Cardiac muscle cell (in vitro differentiated cells and primary cell): Measurements from ENCODE around the gene ADCY3. TPM values are rescaled to one million over a fixed set of nuclear protein-coding genes. Genes with fewer than 3 reads are reported as not detected.

ENCODE experiments used
- DNase-seq, 2 donors: peaks; one replicate each; pipeline versions ENCODE4 v3.0.0 to v3.0.0-alpha.2; 2010 to 2017; ENCODE audit warnings: low read depth in 1 of 2, low spot score in 1 of 2
- H3K27ac ChIP-seq: fragments of 200-600 bp; sonication (generic); 2 replicates; pipeline ENCODE4 v1.5.1; 2016
- H3K27me3 ChIP-seq: fragments of 200-600 bp; sonication (generic); 2 replicates; pipeline ENCODE4 v1.6.0; 2016; ENCODE audit warnings: control low read depth
- H3K36me3 ChIP-seq: fragments of 200-600 bp; sonication (generic); 2 replicates; pipeline ENCODE4 v1.5.1; 2016; ENCODE audit warnings: control low read depth
- H3K4me1 ChIP-seq: fragments of 200-600 bp; sonication (generic); 2 replicates; pipeline ENCODE4 v1.8.1; 2017; ENCODE audit warnings: low read depth, mild to moderate bottlenecking, mixed run types
- H3K4me3 ChIP-seq: fragments of 200-600 bp; sonication (generic); 2 replicates; pipeline ENCODE4 v1.5.1; 2016; ENCODE audit warnings: mild to moderate bottlenecking
- H3K9me3 ChIP-seq: fragments of 200-600 bp; sonication (generic); 2 replicates; pipeline ENCODE4 v1.5.1; 2017; ENCODE audit warnings: low read depth, mild to moderate bottlenecking, control low read depth
- CTCF ChIP-seq: IDR thresholded peaks from 2 replicates; pipeline ENCODE4 v1.5.1; 2012; ENCODE audit warnings: low read depth, mild to moderate bottlenecking, low read length
- polyA plus RNA-seq: library from polyadenylated mRNA; unstranded; fragments of >200 nt; fragmentation: Nextera tagmentation; extraction: Ambion mirVana; gene quantifications from 2 replicates; pipeline ENCODE4 v1.2.1, GENCODE V29; 2016
- total RNA-seq: library from RNA; depleted of rRNA; stranded (reverse); fragments of >200 nt; gene quantifications from 2 replicates; pipeline ENCODE4 v1.2.3, GENCODE V29; 2016

ADCY3 gene
- total RNA-seq (9.2 and 9.9 TPM in 2 replicates), polyA plus RNA-seq (2.3 and 6.3 TPM in 2 replicates)

DNA sequence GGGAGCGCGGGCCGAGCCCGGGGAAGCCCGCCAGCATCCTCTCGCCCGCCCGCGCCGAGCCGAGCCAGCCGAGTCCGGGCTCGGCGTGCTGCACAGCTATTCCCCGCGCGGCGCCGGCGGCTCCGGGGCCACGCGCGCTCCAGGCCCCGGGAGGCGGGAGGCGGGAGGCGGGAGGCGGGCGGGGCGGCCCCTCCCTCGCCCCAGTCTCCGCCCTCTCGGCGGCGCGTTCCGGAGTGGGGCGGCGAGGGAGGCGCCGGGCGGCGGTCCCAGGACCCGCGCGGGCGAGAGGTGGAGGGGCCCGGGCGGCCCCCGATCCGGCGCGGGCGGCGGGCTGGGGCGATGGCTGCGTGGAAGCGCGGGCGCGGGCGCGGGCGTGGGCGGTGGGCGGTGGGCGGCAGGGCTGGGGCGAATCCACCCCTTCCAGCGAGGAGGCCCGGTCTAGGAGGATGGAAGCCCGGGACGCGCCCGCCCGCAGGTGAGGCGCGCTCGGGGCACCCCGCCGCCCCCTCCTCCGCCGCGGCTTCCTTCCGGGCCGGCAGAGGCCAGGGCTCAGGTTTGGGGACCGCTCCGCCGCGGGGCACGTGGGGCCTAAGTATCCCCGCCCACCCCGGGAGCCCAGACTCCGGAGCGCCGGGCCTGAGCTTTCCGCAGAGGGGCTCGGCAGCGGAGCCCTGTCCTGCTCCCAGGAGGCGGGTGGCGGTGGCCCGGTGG lies at the start of gene ADCY3:
Gene ADCY3, minus strand, starts transcription at position 140 of the 711 bp plus-strand sequence. CDS start 1,250 bp downstream, outside the sequence.
- Histone ChIP-seq H3K9me3 (no peaks in the 10 kb centered on the region), H3K4me1 (no peaks in the 10 kb centered on the region), H3K36me3 (no peaks in the 10 kb centered on the region), H3K27me3 (peaks cover 36% of the 10 kb centered on the region), H3K4me3 (peak within 1 kb of the TSS; percentile 56), H3K27ac (no peak within 1 kb of the TSS)
- peak; percentile 44 to 67 for DNase-seq
- no peak for TF ChIP-seq CTCF

GRCh38 chr2:24969784-24970183 lies 49.7 kb upstream of the ADCY3 start:
- Histone ChIP-seq H3K27ac (no peak overlapping the region), H3K27me3 (no peaks in the 10 kb centered on the region), H3K4me1 (peaks cover 6% of the 10 kb centered on the region), H3K4me3 (no peak overlapping the region), H3K9me3 (no peaks in the 10 kb centered on the region), H3K36me3 (peaks cover 19% of the 10 kb centered on the region)
- TF ChIP-seq CTCF = no peak
- DNase-seq = peak in 1 of 2 donors; percentile 19

GRCh38 chr2:24961903-24962302 lies 41.9 kb upstream of the ADCY3 start:
- no peak for TF ChIP-seq CTCF
- Histone ChIP-seq H3K4me3 (no peak overlapping the region), H3K27me3 (no peaks in the 10 kb centered on the region), H3K36me3 (peaks cover 49% of the 10 kb centered on the region), H3K4me1 (no peaks in the 10 kb centered on the region), H3K27ac (no peak overlapping the region), H3K9me3 (no peaks in the 10 kb centered on the region)
- no peak for DNase-seq

GRCh38 chr2:24959761-24960160 lies 39.7 kb upstream of the ADCY3 start:
- peaks cover 55% of the 10 kb centered on the region for H3K36me3 ChIP-seq
- no peak for DNase-seq
- no peaks in the 10 kb centered on the region for H3K27me3 ChIP-seq
- no peak overlapping the region for H3K27ac ChIP-seq
- H3K4me3 ChIP-seq = no peak overlapping the region
- no peaks in the 10 kb centered on the region for H3K4me1 ChIP-seq
- no peak for TF ChIP-seq CTCF
- H3K9me3 ChIP-seq = no peaks in the 10 kb centered on the region

DNA sequence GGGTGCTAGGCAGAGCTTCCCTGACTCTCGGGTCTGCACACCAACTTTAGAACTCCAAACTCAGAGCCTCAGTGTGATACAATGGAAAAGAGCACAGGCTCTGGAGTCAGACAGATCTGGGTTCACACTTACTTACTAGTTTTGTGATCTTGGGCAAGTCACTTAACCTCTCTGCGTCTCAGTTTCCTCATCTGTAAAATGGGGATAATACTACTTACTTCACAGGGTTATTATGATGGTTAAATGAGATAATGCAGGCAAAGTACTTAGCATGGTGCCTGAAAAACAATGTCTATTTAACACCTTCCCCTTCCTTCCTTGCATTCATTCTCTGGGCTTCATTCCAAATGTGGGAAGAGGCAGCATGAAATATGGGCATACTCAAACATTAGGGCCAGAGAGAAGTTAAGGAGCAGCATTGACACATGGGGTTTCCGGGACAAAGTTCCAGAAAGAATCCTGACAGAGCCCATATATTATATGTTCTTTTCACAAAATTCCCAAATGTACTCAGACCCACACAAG lies 38.4 kb upstream of the ADCY3 start:
- no peak for DNase-seq
- Histone ChIP-seq H3K36me3 (peaks cover 52% of the 10 kb centered on the region), H3K4me3 (no peak overlapping the region), H3K27ac (no peak overlapping the region), H3K4me1 (no peaks in the 10 kb centered on the region), H3K27me3 (no peaks in the 10 kb centered on the region), H3K9me3 (no peaks in the 10 kb centered on the region)
- no peak for TF ChIP-seq CTCF
